Measurements from ENCODE around the gene ZSCAN2. TPM values are rescaled to one million over a fixed set of nuclear protein-coding genes. Genes with fewer than 3 reads are reported as not detected.

Gene ZSCAN2
- total RNA-seq, 1 experiment from 2014 or later, result 18.0 TPM

DNA sequence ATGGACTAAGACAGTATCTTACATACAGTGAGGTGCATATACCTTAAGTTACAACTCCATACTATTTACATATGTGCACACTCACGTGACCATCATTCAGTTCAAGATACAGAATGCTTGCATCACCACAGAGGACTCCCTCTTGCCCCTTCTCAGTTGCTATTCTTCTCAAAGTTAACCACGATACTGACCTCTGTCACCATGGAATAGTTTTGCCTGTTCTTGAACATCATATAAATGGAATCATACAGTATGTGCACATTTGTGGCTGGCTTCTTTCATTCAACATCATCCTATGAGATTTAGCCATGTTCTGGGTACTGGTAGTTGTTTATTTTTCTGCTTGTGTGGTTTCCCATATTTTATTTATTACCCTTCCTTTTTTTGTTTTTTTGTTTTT is 10.4 kb upstream of the ZSCAN2 start:
- no peaks in the 10 kb centered on the region for H3K36me3 Mint-ChIP-seq (ENCODE audit: insufficient read depth, unreplicated experiment)
- H3K4me1 Mint-ChIP-seq (ENCODE audit: low read depth, unreplicated experiment), result peaks cover 9% of the 10 kb centered on the region
- no peak overlapping the region for H3K27ac Mint-ChIP-seq (ENCODE audit: unreplicated experiment)
- H3K9me3 Mint-ChIP-seq (ENCODE audit: low read depth, unreplicated experiment), result peaks cover 3% of the 10 kb centered on the region
- BruUV-seq (replicated peaks), result no TSS peak
- CTCF ChIA-PET, result no interaction called here
- H3K27me3 Mint-ChIP-seq (ENCODE audit: unreplicated experiment), result no peaks in the 10 kb centered on the region
- intact Hi-C loops (cut with micrococcal nuclease; ENCODE audit: unreplicated experiment), result no loop called here
- no peak for TF ChIP-seq CTCF (IDR thresholded peaks at IDR 0.05; ENCODE audit: unreplicated experiment)
- H3K4me3 Mint-ChIP-seq (ENCODE audit: low read depth, unreplicated experiment), result no peak overlapping the region
- no peak for DNase-seq

GRCh38 chr15:84591815-84592214 is 9.0 kb upstream of the ZSCAN2 start:
- Mint-ChIP-seq H3K4me1 (ENCODE audit: low read depth, unreplicated experiment) (peaks cover 17% of the 10 kb centered on the region), H3K27me3 (ENCODE audit: unreplicated experiment) (no peaks in the 10 kb centered on the region), H3K27ac (ENCODE audit: unreplicated experiment) (no peak overlapping the region), H3K36me3 (ENCODE audit: insufficient read depth, unreplicated experiment) (peaks cover 2% of the 10 kb centered on the region), H3K4me3 (ENCODE audit: low read depth, unreplicated experiment) (no peak overlapping the region), H3K9me3 (ENCODE audit: low read depth, unreplicated experiment) (peaks cover 3% of the 10 kb centered on the region)
- no TSS peak for BruUV-seq (replicated peaks)
- intact Hi-C loops (cut with micrococcal nuclease; ENCODE audit: unreplicated experiment), result no loop called here
- no peak for TF ChIP-seq CTCF (IDR thresholded peaks at IDR 0.05; ENCODE audit: unreplicated experiment)
- CTCF ChIA-PET, result no interaction called here
- no peak for DNase-seq

DNA sequence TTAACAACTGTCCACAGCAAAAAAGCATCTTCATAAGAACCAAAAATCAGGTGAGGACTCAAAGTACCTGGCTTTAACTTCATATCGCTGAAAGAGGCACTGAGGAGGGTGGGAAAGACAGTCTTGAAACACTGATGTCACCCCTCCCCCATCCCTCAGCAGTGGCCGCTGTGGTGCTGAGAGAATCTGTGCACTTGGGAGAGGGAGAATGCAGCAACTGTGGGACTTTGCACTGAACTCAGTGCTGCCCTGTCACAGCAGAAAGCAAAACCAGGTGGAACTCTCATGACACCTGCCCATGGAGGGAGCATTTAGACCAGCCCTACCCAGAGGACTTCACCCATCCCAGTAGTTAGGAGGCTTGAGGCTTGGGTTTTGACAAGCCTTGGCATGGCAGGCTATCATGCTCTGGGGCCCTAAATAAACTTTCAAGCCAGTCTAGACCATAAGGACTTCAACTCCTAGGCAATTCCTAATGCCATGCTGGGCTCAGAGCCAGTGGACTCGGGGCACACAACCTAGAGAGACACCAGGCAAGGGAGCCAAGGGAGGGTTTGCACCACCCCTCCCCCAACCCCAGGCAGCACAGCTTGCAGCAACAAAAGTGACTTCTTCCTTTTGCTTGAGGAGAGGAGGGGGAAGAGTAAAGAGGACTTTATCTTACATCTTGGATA is 6.1 kb upstream of the ZSCAN2 start:
- no peak for DNase-seq
- no peaks in the 10 kb centered on the region for H3K27me3 Mint-ChIP-seq (ENCODE audit: unreplicated experiment)
- no TSS peak for BruUV-seq (replicated peaks)
- intact Hi-C loops (cut with micrococcal nuclease; ENCODE audit: unreplicated experiment), result loop anchor here (5.0 kb wide), 1 partner anchor 63 kb away; the partner anchor contains the start of gene NMB
- no peak overlapping the region for H3K4me3 Mint-ChIP-seq (ENCODE audit: low read depth, unreplicated experiment)
- H3K4me1 Mint-ChIP-seq (ENCODE audit: low read depth, unreplicated experiment), result peaks cover 10% of the 10 kb centered on the region
- CTCF ChIA-PET, result no interaction called here
- peaks cover 17% of the 10 kb centered on the region for H3K36me3 Mint-ChIP-seq (ENCODE audit: insufficient read depth, unreplicated experiment)
- peaks cover 3% of the 10 kb centered on the region for H3K9me3 Mint-ChIP-seq (ENCODE audit: low read depth, unreplicated experiment)
- no peak for TF ChIP-seq CTCF (IDR thresholded peaks at IDR 0.05; ENCODE audit: unreplicated experiment)
- H3K27ac Mint-ChIP-seq (ENCODE audit: unreplicated experiment), result no peak overlapping the region

- no peak for TF ChIP-seq CTCF (IDR thresholded peaks at IDR 0.05; ENCODE audit: unreplicated experiment)
- peaks cover 10% of the 10 kb centered on the region for H3K4me1 Mint-ChIP-seq (ENCODE audit: low read depth, unreplicated experiment)
- H3K27me3 Mint-ChIP-seq (ENCODE audit: unreplicated experiment), result no peaks in the 10 kb centered on the region
- peaks cover 26% of the 10 kb centered on the region for H3K36me3 Mint-ChIP-seq (ENCODE audit: insufficient read depth, unreplicated experiment)
- intact Hi-C loops (cut with micrococcal nuclease; ENCODE audit: unreplicated experiment), result loop anchor here (5.0 kb wide), 1 partner anchor 62 kb away; the partner anchor contains the start of gene NMB
- H3K9me3 Mint-ChIP-seq (ENCODE audit: low read depth, unreplicated experiment), result peaks cover 3% of the 10 kb centered on the region
- DNase-seq, result no peak
- no peak overlapping the region for H3K27ac Mint-ChIP-seq (ENCODE audit: unreplicated experiment)
- CTCF ChIA-PET, result no interaction called here
- no peak overlapping the region for H3K4me3 Mint-ChIP-seq (ENCODE audit: low read depth, unreplicated experiment)
- BruUV-seq (replicated peaks), result no TSS peak
Observed at GRCh38 chr15:84595660-84596059, 5.1 kb upstream of the ZSCAN2 start.

Data from Calu3 (cell line).